K562 (cell line): ENCODE results near the gene SBF1. TPM values are rescaled to one million over a fixed set of nuclear protein-coding genes. Genes with fewer than 3 reads are reported as not detected.

Experiments
- ATAC-seq: fragments of 200-7000 bp; cut with Tn5 transposase; 3 replicates; pipeline ENCODE4 v1.9.1; 2020; ENCODE audit warnings: moderate library complexity
- BruUV-seq: library from RNA; stranded (reverse); fragments of 400-500 nt; replicated peaks from 2 replicates; lab custom pipeline; 2021; lab: Mats Ljungman, UMichigan
- CTCF ChIA-PET: fragments of 300-600 bp; formaldehyde crosslinking; extraction: SDS; loops from one replicate; lab custom pipeline; 2021; ENCODE audit warnings: low intra/inter-chr PET ratio; lab: Yijun Ruan, JAX
- POLR2A ChIA-PET: fragments of 300-600, 350-650 bp; sonication (Branson Sonifier 250); formaldehyde crosslinking; extraction: SDS; loops from one replicate; lab custom pipeline; 2021; ENCODE audit warnings: antibody characterized with exemption, inconsistent platforms; lab: Yijun Ruan, JAX
- DNase-seq, 4 experiments: peaks; one replicate each; pipeline versions ENCODE4 v3.0.0 to v3.0.0-alpha.2; 2011 to 2018; ENCODE audit warnings: low spot score in 3 of 4, mixed read lengths in 3 of 4; ENCODE audit errors: extremely low read depth in 1 of 4
- FAIRE-seq: peaks from 2 replicates; lab custom pipeline; 2011; peaks lifted over from hg19 to GRCh38; lab: Jason Lieb, UNC
- H2AFZ ChIP-seq: 2 replicates; pipeline ENCODE4 v1.6.0; 2011; ENCODE audit warnings: low read depth, low read length, control low read depth, inconsistent platforms
- H3K27ac ChIP-seq: fragments of 200-600 bp; 3 replicates; pipeline ENCODE4 v1.8.0; 2011; ENCODE audit warnings: low read depth, mild to moderate bottlenecking, control low read depth, inconsistent platforms, low read length, moderate library complexity, mixed read lengths; ENCODE audit errors: extremely low read depth
- H3K27me3 ChIP-seq, 2 experiments: fragments of 300-600 bp in 1 of 2; 2 replicates in 1 of 2; 3 replicates in 1 of 2; pipeline versions ENCODE4 v1.6.0 to v1.8.0; 2011; ENCODE audit warnings: inconsistent platforms in 2 of 2, low read length in 2 of 2, mild to moderate bottlenecking in 1 of 2, mixed read lengths in 1 of 2, moderate library complexity in 1 of 2; ENCODE audit not compliant: control insufficient read depth in 2 of 2, insufficient read depth in 2 of 2
- H3K36me3 ChIP-seq: fragments of 300-600 bp; 3 replicates; pipeline ENCODE4 v1.8.0; 2011; ENCODE audit warnings: mild to moderate bottlenecking, low read length, inconsistent platforms; ENCODE audit not compliant: control insufficient read depth, insufficient read depth
- H3K4me1 ChIP-seq, 2 experiments: fragments of 200-600 bp in 1 of 2; replicated peaks in 1 of 2; 2 replicates in 1 of 2; 3 replicates in 1 of 2; pipeline versions ENCODE4 v1.5.1 to v1.8.0; 2011; ENCODE audit warnings: inconsistent platforms in 2 of 2, low read length in 2 of 2, mild to moderate bottlenecking in 1 of 2, mixed read lengths in 1 of 2, moderate library complexity in 1 of 2; ENCODE audit not compliant: control insufficient read depth in 2 of 2, insufficient read depth in 2 of 2
- H3K4me2 ChIP-seq: 2 replicates; pipeline ENCODE4 v1.6.1; 2011; ENCODE audit warnings: low read length, control low read depth, inconsistent platforms, mixed read lengths; ENCODE audit not compliant: insufficient read depth
- H3K4me3 ChIP-seq: fragments of 200-600 bp; sonication (generic), shearing (Covaris generic); 2 replicates; pipeline ENCODE4 v1.5.1; 2016; ENCODE audit warnings: control low read depth, inconsistent platforms
- H3K79me2 ChIP-seq: fragments of 200-600 bp; 3 replicates; pipeline ENCODE4 v1.8.0; 2011; ENCODE audit warnings: low read length, inconsistent platforms; ENCODE audit not compliant: control insufficient read depth, insufficient read depth
- H3K9ac ChIP-seq, 2 experiments: 2 replicates each; pipeline versions ENCODE4 v1.6.0 to v1.6.1; 2011; ENCODE audit warnings: low read depth in 2 of 2, low read length in 2 of 2, control low read depth in 1 of 2, inconsistent platforms in 1 of 2, mild to moderate bottlenecking in 1 of 2, mixed read lengths in 1 of 2; ENCODE audit not compliant: insufficient read depth in 1 of 2
- H3K9me1 ChIP-seq: one replicate; pipeline ENCODE4 v1.6.0; 2011; ENCODE audit warnings: inconsistent platforms, mild to moderate bottlenecking, low read length, moderate library complexity; ENCODE audit not compliant: control insufficient read depth, insufficient read depth
- H3K9me3 ChIP-seq: replicated peaks from 2 replicates; pipeline ENCODE4 v1.5.1; 2011; ENCODE audit warnings: low read depth, low read length, inconsistent platforms; ENCODE audit not compliant: control insufficient read depth, insufficient read depth
- H4K20me1 ChIP-seq: replicated peaks from 2 replicates; pipeline ENCODE4 v1.6.1; 2011; ENCODE audit warnings: low read length, inconsistent platforms, mixed read lengths; ENCODE audit not compliant: control insufficient read depth, insufficient read depth
- DDX20 ChIP-seq: fragments of 450-650 bp; IDR thresholded peaks from 2 replicates; pipeline ENCODE4 v1.6.1; 2016; ENCODE audit warnings: missing genetic modification characterization, low read depth, mild to moderate bottlenecking, missing compliant biosample characterization, moderate library complexity
- ETV6 ChIP-seq, 3 experiments: fragments of 150-350 bp in 1 of 3; sonication (generic) in 1 of 3; formaldehyde crosslinking in 1 of 3; IDR thresholded peaks; 2 replicates each; pipeline versions ENCODE4 v1.6.1 to v1.8.0; 2014 to 2022; ENCODE audit warnings: borderline replicate concordance in 2 of 3, low read depth in 2 of 3, antibody characterized with exemption in 1 of 3, low read length in 1 of 3, mild to moderate bottlenecking in 1 of 3, missing genetic modification reagents in 1 of 3
- HDGF ChIP-seq: fragments of 450-650 bp; IDR thresholded peaks from 2 replicates; pipeline ENCODE4 v1.6.1; 2016
- L3MBTL2 ChIP-seq: fragments of 450-650 bp; IDR thresholded peaks from 2 replicates; pipeline ENCODE4 v1.6.1; 2016; ENCODE audit warnings: mild to moderate bottlenecking, moderate library complexity
- LEF1 ChIP-seq: fragments of 450-650 bp; IDR thresholded peaks from 2 replicates; pipeline ENCODE4 v1.6.1; 2016; ENCODE audit warnings: mild to moderate bottlenecking
- MTA2 ChIP-seq: fragments of 450-650 bp; IDR thresholded peaks from 2 replicates; pipeline ENCODE4 v1.6.1; 2016; ENCODE audit warnings: low read depth
- NUFIP1 ChIP-seq: fragments of 450-650 bp; IDR thresholded peaks from 2 replicates; pipeline ENCODE4 v1.6.1; 2018; ENCODE audit not compliant: partially characterized antibody
- SMAD1 ChIP-seq: fragments of 150-350 bp; IDR thresholded peaks from 2 replicates; pipeline ENCODE4 v1.6.1; 2014; ENCODE audit warnings: low read length, low read depth; ENCODE audit not compliant: partially characterized antibody
- SMARCA4 ChIP-seq: fragments of 450-650 bp; IDR thresholded peaks from 2 replicates; pipeline ENCODE4 v1.6.1; 2016
- TAF7 ChIP-seq: fragments of 450-650 bp; IDR thresholded peaks from 2 replicates; pipeline ENCODE4 v1.6.1; 2016; ENCODE audit warnings: missing genetic modification characterization, missing compliant biosample characterization
- TRIM28 ChIP-seq: fragments of 450-650 bp; IDR thresholded peaks from 2 replicates; pipeline ENCODE4 v1.6.1; 2017
- ZNF134 ChIP-seq: fragments of 250-450 bp; sonication (Bioruptor Pico); conservative IDR thresholded peaks from 2 replicates; pipeline ENCODE4 v1.4.0; 2020
- ZNF165 ChIP-seq: fragments of 250-450 bp; sonication (Bioruptor Pico); IDR thresholded peaks from 2 replicates; pipeline ENCODE4 v1.4.0; 2020; ENCODE audit warnings: borderline replicate concordance
- ZNF263 ChIP-seq: sonication (generic); formaldehyde crosslinking; IDR thresholded peaks from 2 replicates; pipeline ENCODE4 v1.8.0; 2022; ENCODE audit warnings: mild to moderate bottlenecking, missing genetic modification reagents, borderline replicate concordance
- WGBS: fragments of 100-300 bp; shearing (Covaris generic); methylation state at CpG from one replicate; pipeline ENCODE4 v1.1.6; 2016; ENCODE audit warnings: low coverage, mixed read lengths; ENCODE audit not compliant: insufficient coverage; ENCODE audit errors: missing lambda C conversion rate; 5-methylcytosine and 5-hydroxymethylcytosine counted together
- in situ Hi-C: fragments of 300-500 bp; cut with MboI; formaldehyde crosslinking; loops from 4 replicates; pipeline ENCODE4 v1.15.0; 2018; ENCODE audit warnings: inconsistent platforms, mixed read lengths
- intact Hi-C: fragments of 100-400 bp; cut with micrococcal nuclease; formaldehyde crosslinking; loops from 2 replicates; pipeline ENCODE4 v1.14.2; 2022
- polyA plus RNA-seq, 8 experiments: library from polyadenylated mRNA; depleted of rRNA in 4 of 8; stranded (reverse) in 5 of 8; unstranded in 3 of 8; fragments of >200 nt; fragmentation: Nextera tagmentation in 2 of 8; fragmentation: Illumina TruSeq in 1 of 8; extraction: Ambion mirVana in 2 of 8; extraction: Trizol in 1 of 8; gene quantifications; 2 replicates each; pipeline versions ENCODE4 v1.2.1 to v1.2.3, GENCODE V29; 2011 to 2014; ENCODE audit warnings: inconsistent platforms in 1 of 8, missing spikeins in 1 of 8
- total RNA-seq, 7 experiments: library from RNA; depleted of rRNA in 6 of 7; stranded (reverse); fragments of >200 nt in 6 of 7; fragmentation: Illumina TruSeq in 2 of 7; extraction: Trizol in 2 of 7; gene quantifications; 2 replicates each; pipeline versions ENCODE4 v1.2.1 to v1.2.3, GENCODE V29; 2011 to 2021; ENCODE audit warnings: low replicate concordance in 1 of 7
- TF ChIP-seq, protein P1 (sequence below): fragments of 250-450 bp; sonication (Bioruptor Pico); IDR thresholded peaks from 2 replicates; pipeline ENCODE4 v1.8.0; 2021; ENCODE audit warnings: moderate library complexity, mild to moderate bottlenecking, inconsistent platforms
- TF ChIP-seq, protein P2 (sequence below), 2 experiments: fragments of 150-350 bp in 1 of 2; IDR thresholded peaks; 2 replicates each; pipeline ENCODE4 v1.6.1; 2012 to 2016; ENCODE audit warnings: low read depth in 2 of 2, low read length in 2 of 2, mild to moderate bottlenecking in 1 of 2, moderate library complexity in 1 of 2

SBF1 gene
- total and polyA plus RNA-seq, 9 of the 15 experiments (the other 6 are each of a cell fraction or from before 2014, with no cell fraction given) = 0.44 to 50.4 (median 11.4) TPM

GRCh38 chr22:50471962-50472361, 2.9 kb downstream of the SBF1 start:
- Histone ChIP-seq H3K4me1 (peaks cover 29 to 53% of the 10 kb centered on the region in 2 experiments), H3K4me3 (no peak overlapping the region), H3K36me3 (peaks cover 5% of the 10 kb centered on the region; the same call in 1 of the 3 replicates), H4K20me1 (peaks cover 37% of the 10 kb centered on the region), H3K27me3 (no peaks in the 10 kb centered on the region), H3K9me3 (no peaks in the 10 kb centered on the region), H3K9me1 (peaks cover 8% of the 10 kb centered on the region), H3K79me2 (peaks cover 57% of the 10 kb centered on the region), H3K4me2 (no peak overlapping the region), H3K27ac (no peak overlapping the region), H2AFZ (no peak overlapping the region), H3K9ac (peak overlapping the region in 1 of 2 experiments; percentile 10; a peak in 1 of 4 replicates)
- ChIA-PET CTCF (no interaction called here), POLR2A (interaction anchor here (0.8 kb wide), 1 partner anchor 27 kb away, joined by 3 read pairs; no protein-coding TSS in a partner anchor)
- DNase-seq (no peak), FAIRE-seq (no peak), ATAC-seq (no peak)
- intact Hi-C loops (no loop called here), in situ Hi-C loops (no loop called here)
- TF ChIP-seq MTA2 = no peak
- no peak for TF ChIP-seq ZNF165
- TF ChIP-seq TRIM28 = no peak
- no peak for TF ChIP-seq HDGF
- no peak for TF ChIP-seq NUFIP1
- TF ChIP-seq, protein P1, sequence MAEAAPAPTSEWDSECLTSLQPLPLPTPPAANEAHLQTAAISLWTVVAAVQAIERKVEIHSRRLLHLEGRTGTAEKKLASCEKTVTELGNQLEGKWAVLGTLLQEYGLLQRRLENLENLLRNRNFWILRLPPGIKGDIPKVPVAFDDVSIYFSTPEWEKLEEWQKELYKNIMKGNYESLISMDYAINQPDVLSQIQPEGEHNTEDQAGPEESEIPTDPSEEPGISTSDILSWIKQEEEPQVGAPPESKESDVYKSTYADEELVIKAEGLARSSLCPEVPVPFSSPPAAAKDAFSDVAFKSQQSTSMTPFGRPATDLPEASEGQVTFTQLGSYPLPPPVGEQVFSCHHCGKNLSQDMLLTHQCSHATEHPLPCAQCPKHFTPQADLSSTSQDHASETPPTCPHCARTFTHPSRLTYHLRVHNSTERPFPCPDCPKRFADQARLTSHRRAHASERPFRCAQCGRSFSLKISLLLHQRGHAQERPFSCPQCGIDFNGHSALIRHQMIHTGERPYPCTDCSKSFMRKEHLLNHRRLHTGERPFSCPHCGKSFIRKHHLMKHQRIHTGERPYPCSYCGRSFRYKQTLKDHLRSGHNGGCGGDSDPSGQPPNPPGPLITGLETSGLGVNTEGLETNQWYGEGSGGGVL (CRISPR knock-in tag) = no peak
- TF ChIP-seq DDX20 (tag) = no peak
- TF ChIP-seq SMAD1 = no peak
- TF ChIP-seq L3MBTL2 = no peak
- no peak for TF ChIP-seq ZNF263 (CRISPR knock-in tag)
- no peak for TF ChIP-seq ETV6 (IDR thresholded peaks at IDR 0.05; ENCODE audit: borderline replicate concordance in 1 of 2, low read depth in 2 of 2, low read length in 1 of 2)
- no peak for TF ChIP-seq ETV6 (CRISPR knock-in tag; IDR thresholded peaks at IDR 0.05; ENCODE audit: borderline replicate concordance)
- TF ChIP-seq, protein P2, sequence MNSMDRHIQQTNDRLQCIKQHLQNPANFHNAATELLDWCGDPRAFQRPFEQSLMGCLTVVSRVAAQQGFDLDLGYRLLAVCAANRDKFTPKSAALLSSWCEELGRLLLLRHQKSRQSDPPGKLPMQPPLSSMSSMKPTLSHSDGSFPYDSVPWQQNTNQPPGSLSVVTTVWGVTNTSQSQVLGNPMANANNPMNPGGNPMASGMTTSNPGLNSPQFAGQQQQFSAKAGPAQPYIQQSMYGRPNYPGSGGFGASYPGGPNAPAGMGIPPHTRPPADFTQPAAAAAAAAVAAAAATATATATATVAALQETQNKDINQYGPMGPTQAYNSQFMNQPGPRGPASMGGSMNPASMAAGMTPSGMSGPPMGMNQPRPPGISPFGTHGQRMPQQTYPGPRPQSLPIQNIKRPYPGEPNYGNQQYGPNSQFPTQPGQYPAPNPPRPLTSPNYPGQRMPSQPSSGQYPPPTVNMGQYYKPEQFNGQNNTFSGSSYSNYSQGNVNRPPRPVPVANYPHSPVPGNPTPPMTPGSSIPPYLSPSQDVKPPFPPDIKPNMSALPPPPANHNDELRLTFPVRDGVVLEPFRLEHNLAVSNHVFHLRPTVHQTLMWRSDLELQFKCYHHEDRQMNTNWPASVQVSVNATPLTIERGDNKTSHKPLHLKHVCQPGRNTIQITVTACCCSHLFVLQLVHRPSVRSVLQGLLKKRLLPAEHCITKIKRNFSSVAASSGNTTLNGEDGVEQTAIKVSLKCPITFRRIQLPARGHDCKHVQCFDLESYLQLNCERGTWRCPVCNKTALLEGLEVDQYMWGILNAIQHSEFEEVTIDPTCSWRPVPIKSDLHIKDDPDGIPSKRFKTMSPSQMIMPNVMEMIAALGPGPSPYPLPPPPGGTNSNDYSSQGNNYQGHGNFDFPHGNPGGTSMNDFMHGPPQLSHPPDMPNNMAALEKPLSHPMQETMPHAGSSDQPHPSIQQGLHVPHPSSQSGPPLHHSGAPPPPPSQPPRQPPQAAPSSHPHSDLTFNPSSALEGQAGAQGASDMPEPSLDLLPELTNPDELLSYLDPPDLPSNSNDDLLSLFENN (IDR thresholded peaks at IDR 0.05; ENCODE audit: low read depth in 2 of 2, low read length in 2 of 2) = no peak
- no peak for TF ChIP-seq ZNF134 (CRISPR knock-in tag)
- TF ChIP-seq TAF7 (tag) = no peak
- TF ChIP-seq SMARCA4 = no peak
- TF ChIP-seq LEF1 = no peak
- whole genome bisulfite sequencing = 77% methylated on average over 2 of the region's 5 CpGs
- BruUV-seq = no TSS peak
